Measurements from ENCODE around the gene SAE1. TPM values are rescaled to one million over a fixed set of nuclear protein-coding genes. Genes with fewer than 3 reads are reported as not detected.
A peak's percentile ranks its signal among the peaks of the same experiment; 100 is the strongest.

The SAE1 gene
- total RNA-seq, 1 donor from 2014 or later, result 49.9 TPM

DNA sequence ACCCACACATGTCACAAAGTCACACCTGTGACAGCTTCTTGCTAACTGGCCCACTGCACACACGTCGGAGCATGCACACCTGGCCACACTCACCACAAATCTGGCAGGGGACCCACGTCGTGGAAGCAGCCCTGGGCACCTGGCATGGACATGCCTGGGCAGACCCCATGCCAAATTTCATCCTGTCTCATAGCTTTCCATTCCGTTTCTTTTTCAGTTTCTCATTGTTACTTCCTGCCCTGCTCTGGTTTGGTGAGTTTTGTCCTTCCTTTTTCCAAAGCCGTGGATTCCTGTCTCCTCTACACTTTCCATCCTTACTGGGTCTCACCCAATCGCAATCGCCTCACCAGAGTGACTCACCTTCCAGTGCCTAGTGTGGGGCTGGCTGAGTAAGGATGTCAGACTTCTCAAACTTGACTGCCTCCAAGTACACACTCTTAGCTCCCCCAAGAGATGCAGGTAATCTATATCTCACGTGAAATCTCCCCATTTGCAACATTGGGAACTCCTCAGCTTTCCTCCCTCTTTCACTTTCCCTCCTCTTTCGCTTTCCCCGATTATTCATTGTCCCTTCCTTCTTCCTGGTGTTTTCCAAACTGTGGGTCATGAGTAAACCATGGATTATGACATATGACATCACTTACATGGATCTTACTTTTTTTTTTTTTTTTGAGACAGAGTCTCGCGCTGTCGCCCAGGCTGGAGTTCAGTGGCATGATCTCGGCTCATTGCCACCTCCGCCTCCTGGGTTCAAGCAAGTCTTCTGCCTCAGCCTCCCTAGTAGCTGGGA, 102.0 kb downstream of the SAE1 start:
- no peaks in the 10 kb centered on the region for H3K36me3 ChIP-seq
- no peaks in the 10 kb centered on the region for H3K9me3 ChIP-seq
- peak overlapping the region; percentile 55 for H3K27ac ChIP-seq
- DNase-seq (no peak), ATAC-seq (no peak)
- TF ChIP-seq, protein P1, sequence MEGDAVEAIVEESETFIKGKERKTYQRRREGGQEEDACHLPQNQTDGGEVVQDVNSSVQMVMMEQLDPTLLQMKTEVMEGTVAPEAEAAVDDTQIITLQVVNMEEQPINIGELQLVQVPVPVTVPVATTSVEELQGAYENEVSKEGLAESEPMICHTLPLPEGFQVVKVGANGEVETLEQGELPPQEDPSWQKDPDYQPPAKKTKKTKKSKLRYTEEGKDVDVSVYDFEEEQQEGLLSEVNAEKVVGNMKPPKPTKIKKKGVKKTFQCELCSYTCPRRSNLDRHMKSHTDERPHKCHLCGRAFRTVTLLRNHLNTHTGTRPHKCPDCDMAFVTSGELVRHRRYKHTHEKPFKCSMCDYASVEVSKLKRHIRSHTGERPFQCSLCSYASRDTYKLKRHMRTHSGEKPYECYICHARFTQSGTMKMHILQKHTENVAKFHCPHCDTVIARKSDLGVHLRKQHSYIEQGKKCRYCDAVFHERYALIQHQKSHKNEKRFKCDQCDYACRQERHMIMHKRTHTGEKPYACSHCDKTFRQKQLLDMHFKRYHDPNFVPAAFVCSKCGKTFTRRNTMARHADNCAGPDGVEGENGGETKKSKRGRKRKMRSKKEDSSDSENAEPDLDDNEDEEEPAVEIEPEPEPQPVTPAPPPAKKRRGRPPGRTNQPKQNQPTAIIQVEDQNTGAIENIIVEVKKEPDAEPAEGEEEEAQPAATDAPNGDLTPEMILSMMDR (IDR thresholded peaks at IDR 0.05), result no peak
- no peaks in the 10 kb centered on the region for H3K27me3 ChIP-seq (ENCODE audit: low read depth)
- intact Hi-C loops (cut with DNase I), result no loop called here
- peak overlapping the region; percentile 21 for H3K4me3 ChIP-seq
- peaks cover 28% of the 10 kb centered on the region for H3K4me1 ChIP-seq

- no peak overlapping the region for H3K4me3 ChIP-seq
- H3K4me1 ChIP-seq, result peaks cover 32% of the 10 kb centered on the region
- no peak overlapping the region for H3K27ac ChIP-seq
- intact Hi-C loops (cut with DNase I), result no loop called here
- H3K9me3 ChIP-seq, result no peaks in the 10 kb centered on the region
- DNase-seq (no peak), ATAC-seq (no peak)
- H3K27me3 ChIP-seq (ENCODE audit: low read depth), result peaks cover 14% of the 10 kb centered on the region
- TF ChIP-seq, protein P1 (IDR thresholded peaks at IDR 0.05), result no peak
- H3K36me3 ChIP-seq, result no peaks in the 10 kb centered on the region
These were observed 105.5 kb downstream of the SAE1 start for GRCh38 chr19:47236072-47236675.

DNA sequence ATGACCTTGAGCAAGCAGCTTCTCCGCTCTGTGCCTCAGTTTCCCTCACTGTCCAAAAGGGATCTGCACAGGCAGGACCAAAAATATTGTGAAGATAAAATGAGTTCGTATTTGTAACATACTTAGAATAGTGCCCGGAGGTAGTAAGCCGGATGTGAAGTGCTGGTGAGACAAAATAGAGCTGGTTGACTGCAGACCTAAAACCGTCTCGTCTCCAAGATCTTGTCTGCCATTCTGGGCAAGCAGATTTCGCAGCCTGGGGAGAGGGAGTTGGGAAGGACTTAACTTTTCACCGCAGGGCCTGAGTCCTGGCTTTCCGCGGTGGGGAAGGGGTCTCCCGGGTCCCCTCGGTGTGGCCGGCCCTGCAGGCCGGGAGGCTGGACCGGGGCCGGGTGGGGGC, 108.5 kb downstream of the SAE1 start:
- no peak overlapping the region for H3K27ac ChIP-seq
- peaks cover 14% of the 10 kb centered on the region for H3K27me3 ChIP-seq (ENCODE audit: low read depth)
- DNase-seq (no peak), ATAC-seq (no peak)
- TF ChIP-seq, protein P1 (IDR thresholded peaks at IDR 0.05), result no peak
- peak overlapping the region; percentile 34 for H3K4me3 ChIP-seq
- intact Hi-C loops (cut with DNase I), result no loop called here
- peaks cover 34% of the 10 kb centered on the region for H3K4me1 ChIP-seq
- H3K9me3 ChIP-seq, result no peaks in the 10 kb centered on the region
- no peaks in the 10 kb centered on the region for H3K36me3 ChIP-seq

GRCh38 chr19:47239610-47240296, 109.1 kb downstream of the SAE1 start:
- intact Hi-C loops (cut with DNase I), result no loop called here

GRCh38 chr19:47240556-47240955, 109.9 kb downstream of the SAE1 start:
- intact Hi-C loops (cut with DNase I), result no loop called here
- H3K4me1 ChIP-seq, result peaks cover 41% of the 10 kb centered on the region
- TF ChIP-seq, protein P1 (IDR thresholded peaks at IDR 0.05), result no peak
- no peak overlapping the region for H3K4me3 ChIP-seq
- DNase-seq (no peak), ATAC-seq (no peak)
- peaks cover 14% of the 10 kb centered on the region for H3K27me3 ChIP-seq (ENCODE audit: low read depth)
- no peak overlapping the region for H3K27ac ChIP-seq
- no peaks in the 10 kb centered on the region for H3K36me3 ChIP-seq
- H3K9me3 ChIP-seq, result no peaks in the 10 kb centered on the region

More at GRCh38 chr19:47239610-47240296, 109.1 kb downstream of the SAE1 start:
- ATAC-seq (peak; percentile 3 to 5), DNase-seq (peak; percentile 65)
- H3K36me3 ChIP-seq, result no peaks in the 10 kb centered on the region
- H3K4me1 ChIP-seq, result peaks cover 40% of the 10 kb centered on the region
- H3K27ac ChIP-seq, result no peak overlapping the region
- no peaks in the 10 kb centered on the region for H3K9me3 ChIP-seq
- TF ChIP-seq, protein P1 (IDR thresholded peaks at IDR 0.05), result no peak
- peak overlapping the region; percentile 34 for H3K4me3 ChIP-seq
- peaks cover 14% of the 10 kb centered on the region for H3K27me3 ChIP-seq (ENCODE audit: low read depth)

Measured in lower lobe of right lung (tissue), 2 donors.